GM21515 (cell line): ENCODE measurements around the gene CNEP1R1.

ENCODE experiments used
- ATAC-seq: cut with Tn5 transposase; IDR thresholded peaks from one replicate; pipeline ENCODE4 v1.9.1; 2021; ENCODE audit not compliant: unreplicated experiment

CNEP1R1 gene

DNA sequence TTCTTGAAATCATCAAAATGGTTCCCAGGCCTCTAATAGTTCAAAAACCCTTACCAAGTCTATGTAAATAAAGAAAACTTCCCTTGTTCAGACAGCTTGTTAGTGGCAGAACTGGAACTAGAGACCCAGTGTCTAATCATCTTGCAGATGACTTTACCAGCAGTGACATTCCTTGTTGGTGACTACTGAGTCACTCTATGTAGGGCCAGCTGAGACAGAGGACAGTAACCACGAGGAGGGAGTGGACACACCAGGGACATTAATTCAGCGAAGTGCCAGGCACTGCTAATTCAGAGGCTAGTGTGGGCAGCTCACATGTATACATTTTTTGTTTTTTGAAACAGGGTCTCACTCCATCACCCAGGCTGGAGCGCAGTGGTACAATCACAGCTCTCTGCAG lies 34.6 kb downstream of the CNEP1R1 start:
- no peak for ATAC-seq

DNA sequence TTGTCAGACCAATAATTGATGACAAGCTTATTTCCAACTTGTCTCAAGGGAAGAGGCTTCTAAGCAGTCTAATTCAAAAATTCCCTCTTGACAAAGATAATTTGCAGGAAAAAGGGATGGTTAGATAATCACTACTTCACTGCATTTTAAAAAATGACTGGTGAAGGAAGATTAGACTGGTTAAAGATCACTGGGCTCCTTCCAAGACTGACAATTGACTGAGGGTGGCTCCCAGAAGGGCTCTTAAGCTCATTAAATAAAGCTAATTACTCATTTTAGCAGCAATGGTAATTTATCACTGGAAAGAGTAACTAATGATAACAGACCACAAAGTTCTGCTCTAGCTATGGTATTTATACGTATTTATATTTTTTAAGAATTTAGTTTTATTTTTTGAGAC lies 36.3 kb downstream of the CNEP1R1 start:
- ATAC-seq: no peak

DNA sequence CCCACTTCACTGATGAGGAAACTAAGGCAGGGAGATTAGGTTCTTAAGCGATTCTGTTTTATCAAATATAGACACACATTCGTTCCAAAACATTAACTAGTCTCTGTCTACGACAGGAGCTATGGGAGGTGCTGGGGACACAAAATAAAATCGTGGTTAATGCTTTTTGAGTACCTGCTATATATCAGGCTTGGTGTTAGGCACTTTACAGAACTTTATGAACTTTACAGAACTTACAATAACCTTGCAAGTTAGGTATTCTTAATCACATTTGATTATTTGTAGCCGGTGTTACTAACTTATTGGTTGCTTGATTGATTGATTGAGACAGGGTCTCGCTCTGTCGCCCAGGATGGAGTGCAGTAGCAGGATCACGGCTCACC lies 40.2 kb downstream of the CNEP1R1 start:
- no peak for ATAC-seq

DNA sequence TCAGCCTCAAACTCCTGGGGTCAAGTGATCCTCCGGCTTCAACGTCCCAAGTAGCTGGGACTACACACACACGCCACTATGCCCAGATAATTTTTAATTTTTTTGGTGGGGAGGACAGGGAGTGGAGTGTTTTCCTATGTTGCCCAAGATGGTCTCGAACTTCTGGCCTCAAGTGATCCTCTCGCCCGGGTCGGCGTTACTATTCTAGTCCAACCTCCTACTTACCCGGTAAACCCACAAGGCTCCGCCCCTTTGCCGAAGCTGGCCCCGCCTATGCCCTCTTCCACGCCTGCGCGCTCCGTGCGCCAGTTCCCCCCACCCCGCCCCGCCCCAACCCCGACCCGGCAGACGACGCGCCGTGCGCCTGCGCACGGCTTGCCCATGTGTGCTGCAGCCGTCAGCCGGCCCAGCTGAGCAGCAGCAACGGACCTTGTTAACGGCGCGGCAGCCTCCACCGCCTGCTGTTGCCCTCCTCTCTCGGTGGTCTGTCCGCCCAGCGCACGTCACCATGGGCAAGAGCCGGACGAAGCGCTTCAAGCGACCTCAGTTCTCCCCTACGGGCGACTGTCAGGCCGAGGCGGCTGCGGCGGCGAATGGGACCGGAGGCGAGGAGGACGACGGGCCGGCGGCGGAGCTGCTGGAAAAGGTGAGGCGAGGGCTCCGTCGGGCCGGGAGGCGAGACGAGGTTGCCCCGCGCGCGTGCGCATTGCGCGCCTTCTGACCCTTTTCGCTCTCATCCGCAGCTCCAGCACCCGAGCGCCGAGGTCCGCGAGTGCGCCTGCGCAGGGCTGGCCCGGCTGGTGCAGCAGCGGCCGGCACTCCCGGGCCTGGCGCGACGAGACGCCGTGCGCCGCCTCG lies 40.8 kb downstream of the CNEP1R1 start, which contains the start of gene HEATR3:
TSS of gene HEATR3 (plus strand) at position 347 of the 858 bp plus-strand sequence. CDS start at position 509, 162 bp downstream.
- peak; percentile 74 for ATAC-seq

DNA sequence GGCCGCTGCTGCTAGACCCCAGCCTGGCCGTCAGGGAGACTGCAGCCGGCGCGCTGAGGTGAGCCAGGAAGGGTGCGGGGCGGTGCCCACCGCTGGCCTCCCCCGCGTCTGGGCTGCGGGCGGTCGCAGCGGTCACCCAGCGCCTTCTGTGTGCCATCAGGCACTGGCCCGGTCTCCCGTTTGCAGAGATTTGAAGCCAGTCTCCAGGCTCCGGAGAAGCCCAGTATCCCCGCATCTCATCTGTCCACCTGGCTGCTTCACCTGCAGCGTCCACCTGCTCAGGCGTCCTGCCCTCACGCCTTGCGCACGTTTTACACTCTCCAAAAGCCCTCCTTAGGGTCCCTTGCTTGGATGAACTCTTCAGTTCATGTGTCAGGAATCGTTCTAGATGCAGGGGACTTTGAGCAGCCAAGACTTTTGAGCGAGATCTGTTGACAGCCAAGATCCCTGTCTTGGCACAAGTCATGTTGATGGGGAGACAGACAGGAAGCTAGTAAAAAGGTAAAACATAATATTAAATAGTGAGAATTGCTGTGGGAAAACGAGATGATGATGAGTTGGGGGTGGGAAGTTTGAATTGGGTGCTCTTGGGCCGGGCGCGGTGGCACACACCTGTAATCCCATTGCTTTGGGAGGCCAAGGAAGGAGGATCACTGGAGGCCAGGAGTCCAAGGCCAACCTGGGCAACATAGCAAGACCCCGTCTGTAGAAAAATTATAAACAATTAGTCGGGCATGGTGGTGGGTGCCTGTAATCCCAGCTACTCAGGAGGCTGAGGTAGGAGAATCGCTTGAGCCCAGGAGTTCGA lies 41.7 kb downstream of the CNEP1R1 start:
- ATAC-seq: no peak

DNA sequence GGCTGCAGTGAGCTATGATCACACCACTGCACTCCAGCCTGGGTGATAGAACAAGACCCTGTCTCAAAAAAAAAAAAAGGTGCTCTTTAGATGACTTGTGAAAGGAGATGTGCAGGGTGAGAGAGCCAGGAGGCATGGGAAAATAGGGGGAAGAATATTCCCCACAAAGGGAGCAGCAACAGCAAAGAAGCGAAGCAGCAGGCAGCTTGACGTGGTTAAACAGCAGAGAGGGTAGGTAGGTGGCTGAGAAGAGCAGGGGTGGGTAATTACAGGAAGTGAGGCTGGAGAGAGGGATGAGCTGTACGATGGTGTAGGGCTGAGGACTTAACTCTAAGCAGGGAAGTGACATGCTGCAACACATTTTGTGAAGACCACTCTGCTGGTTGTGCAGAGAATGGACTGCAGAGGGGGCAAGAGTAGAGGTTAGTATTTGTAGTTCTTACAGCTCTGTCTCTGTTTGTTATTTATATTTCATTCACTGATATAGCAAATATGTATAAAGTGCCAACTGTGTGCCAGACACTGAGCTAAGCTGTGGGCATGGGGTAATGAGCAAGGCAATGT lies 42.3 kb downstream of the CNEP1R1 start:
- ATAC-seq: no peak

DNA sequence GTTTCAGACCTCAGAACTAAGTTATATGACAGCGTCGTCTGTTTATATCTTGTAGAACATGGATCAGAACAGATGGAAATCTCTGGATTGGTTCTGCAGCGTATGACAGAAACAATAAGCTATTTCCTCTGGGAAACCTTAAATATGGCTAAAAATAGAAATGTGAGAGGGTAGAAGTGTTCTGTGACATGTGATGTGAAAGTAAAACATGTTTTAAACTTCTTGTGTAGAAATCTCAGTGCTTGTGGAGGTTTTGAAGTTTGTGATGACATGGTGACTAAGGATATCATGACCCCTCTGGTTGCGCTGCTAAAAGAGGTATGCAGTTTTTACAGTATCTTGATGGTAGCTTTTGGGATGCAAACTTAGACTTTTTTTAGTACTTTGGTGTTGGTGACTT lies 43.5 kb downstream of the CNEP1R1 start:
- ATAC-seq: no peak

DNA sequence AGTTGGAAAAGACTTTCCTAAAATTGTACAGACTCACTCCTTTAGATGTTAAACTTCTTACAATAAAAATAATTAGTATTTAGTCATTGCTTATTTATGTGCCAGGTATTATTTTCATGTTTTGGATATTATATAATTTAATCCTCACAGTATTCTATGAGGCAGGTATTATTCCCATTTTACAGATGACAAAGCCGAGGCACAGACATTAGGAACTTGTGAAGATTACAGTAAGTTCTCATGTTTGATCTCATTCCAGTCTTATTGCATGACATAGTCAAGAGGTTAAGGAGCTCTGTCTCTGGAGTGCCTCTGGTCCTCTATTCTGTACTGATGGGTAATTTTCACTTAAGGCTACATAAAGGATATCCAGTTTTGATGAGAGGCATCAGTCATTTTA lies 44.0 kb downstream of the CNEP1R1 start:
- no peak for ATAC-seq

DNA sequence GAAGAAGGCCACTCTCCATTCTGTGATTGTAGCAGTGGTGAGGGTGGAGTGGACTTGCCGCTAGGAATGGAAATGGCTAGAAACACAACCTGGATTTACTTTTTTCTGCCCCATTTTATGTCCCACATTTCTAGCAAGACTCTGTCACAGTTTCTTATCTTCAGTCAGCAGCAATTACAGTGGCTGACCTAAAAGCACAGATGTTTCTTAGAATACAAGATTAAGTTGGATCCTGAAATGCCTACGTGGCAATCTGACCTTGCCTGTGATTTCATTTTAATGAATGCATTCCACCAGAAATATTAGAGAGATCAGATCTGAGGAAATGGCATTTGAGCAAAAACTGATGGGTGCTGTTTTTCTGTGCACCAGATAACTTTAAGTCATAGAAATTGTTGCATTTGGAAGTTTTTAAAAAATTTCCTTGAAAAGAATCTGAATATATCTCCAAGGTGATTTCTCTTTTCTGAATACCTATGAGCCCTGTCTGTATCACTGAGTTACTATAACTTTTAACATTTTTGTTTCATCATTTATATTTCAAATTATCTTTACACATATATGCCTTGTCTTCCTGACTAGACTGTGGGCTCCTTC lies 46.1 kb downstream of the CNEP1R1 start:
- ATAC-seq: no peak

DNA sequence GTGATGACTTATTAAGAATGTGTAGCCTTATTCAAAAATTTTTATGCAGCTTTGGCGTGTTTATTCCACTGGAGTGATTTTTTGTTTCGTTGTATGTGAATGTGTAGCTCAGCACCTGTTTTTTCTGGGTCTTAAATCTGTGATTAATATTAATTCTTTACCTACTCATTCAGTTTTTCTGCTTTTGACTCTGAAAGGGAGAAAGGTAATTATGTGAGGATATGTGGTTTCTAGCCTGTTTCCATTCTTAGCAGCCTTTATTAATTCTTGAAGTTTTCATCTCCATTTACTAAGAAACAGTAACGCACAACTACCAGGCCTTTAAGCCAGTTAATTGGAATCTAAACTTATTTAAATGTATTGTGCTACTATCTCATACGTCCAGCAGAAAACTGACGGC lies 47.7 kb downstream of the CNEP1R1 start:
- ATAC-seq: no peak

DNA sequence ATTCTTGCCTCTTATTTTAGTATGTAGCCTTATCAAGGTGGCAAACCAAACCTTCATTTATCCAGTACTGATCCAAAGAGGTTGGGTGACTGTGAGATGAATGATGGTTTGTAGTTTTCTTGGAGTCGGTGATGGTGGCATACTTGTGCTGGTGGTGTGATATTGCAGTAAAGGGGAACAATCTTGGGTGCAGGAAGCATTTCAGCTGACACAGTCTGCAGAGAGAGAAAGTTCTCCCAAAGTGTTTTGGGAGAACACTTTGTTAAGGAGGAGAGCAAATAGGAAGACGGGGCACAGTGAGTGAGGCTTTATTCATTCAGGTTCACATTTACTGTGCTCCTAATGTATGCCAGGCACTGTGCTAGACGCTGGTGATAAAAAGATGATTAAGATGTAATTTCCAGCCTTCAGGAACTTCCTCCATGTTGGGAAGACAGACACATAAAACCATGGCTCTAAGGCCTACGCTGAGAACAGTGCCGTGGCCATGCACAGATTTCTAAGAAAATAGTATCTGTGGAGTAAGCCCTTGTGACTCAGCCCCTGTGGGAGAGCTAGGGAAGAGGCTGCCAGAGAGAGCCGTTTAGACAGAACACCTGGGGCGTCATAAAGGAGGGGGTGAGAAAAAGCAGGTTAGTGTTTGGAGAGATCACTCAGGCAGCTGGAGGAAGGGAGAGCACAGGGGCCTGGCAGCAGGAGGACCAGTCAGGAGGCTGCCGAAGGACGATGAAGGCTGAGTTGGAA lies 54.5 kb downstream of the CNEP1R1 start:
- no peak for ATAC-seq

DNA sequence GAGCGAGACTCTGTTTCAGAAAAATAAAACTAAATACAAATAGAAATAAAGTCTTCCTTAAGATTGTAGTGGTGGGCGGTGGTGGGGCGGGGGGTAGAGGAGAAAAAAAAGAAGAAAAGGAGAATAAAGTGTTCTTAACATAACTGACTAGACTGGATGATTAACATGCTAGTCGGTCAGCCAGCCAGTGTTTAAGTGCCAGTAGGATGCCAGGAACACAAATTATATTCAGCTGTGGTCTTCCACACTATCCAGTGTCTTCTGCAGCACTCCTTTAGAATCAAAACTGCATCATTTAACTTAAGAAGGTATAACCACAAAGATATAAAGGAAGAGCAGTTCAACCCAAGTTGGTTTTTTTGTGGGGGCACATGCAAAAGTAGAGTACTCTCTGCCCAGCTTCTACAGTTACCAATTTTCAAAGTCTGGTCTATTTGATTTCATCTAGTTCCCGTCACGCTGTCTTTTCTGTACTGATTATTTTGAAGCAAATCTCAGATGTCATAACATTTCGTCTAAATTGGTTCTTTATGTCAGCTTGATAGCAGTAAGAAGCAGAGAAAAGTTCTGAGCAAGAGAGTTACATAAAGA lies 56.5 kb downstream of the CNEP1R1 start:
- no peak for ATAC-seq

DNA sequence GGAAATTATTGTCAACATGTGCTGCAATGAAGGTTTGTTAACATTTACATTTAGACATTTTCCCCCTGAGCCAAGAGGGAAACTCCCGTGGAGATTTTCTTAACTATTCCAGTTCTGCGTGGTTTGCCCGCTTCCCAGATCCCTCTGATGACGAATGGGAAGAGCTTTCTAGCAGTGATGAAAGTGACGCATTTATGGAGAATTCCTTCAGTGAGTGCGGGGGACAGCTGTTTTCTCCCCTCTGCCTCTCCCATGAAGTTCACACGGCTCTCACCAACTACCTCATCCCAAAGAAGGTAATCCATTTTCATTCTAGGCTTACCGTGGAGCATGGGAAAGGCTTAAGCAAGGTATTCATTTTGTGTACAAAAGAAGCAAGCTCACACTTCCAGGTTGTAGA lies 59.0 kb downstream of the CNEP1R1 start:
- no peak for ATAC-seq

DNA sequence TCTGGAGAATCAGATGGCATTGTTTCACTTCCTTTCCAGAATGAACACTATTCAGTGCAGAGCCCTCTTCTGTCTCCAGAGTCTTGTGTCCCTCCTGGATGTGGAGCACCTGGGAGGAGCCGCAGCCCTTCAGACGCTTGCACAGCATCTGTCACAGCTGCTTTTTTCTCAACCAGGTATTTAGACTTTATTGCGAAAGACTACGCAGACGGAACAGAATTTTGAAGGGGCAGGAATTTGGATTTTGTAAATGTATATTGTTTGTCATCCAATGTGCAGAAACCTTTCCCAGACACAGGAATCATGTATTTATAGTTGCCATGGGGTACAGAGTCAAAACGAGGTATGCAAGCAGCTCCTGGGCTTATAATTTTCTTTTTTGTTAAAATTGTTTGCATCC lies 61.2 kb downstream of the CNEP1R1 start:
- no peak for ATAC-seq
